Activated CD4-positive, CD25-positive, alpha-beta regulatory T cell treated with anti-CD3 and anti-CD28 coated beads, Interleukin-2, amount 50 U/mL, for 72 hours (primary cell): ENCODE results near the gene KRT8.

ENCODE experiments used
- DNase-seq: peaks from one replicate; pipeline ENCODE4 v3.0.0; 2021

The KRT8 gene

DNA sequence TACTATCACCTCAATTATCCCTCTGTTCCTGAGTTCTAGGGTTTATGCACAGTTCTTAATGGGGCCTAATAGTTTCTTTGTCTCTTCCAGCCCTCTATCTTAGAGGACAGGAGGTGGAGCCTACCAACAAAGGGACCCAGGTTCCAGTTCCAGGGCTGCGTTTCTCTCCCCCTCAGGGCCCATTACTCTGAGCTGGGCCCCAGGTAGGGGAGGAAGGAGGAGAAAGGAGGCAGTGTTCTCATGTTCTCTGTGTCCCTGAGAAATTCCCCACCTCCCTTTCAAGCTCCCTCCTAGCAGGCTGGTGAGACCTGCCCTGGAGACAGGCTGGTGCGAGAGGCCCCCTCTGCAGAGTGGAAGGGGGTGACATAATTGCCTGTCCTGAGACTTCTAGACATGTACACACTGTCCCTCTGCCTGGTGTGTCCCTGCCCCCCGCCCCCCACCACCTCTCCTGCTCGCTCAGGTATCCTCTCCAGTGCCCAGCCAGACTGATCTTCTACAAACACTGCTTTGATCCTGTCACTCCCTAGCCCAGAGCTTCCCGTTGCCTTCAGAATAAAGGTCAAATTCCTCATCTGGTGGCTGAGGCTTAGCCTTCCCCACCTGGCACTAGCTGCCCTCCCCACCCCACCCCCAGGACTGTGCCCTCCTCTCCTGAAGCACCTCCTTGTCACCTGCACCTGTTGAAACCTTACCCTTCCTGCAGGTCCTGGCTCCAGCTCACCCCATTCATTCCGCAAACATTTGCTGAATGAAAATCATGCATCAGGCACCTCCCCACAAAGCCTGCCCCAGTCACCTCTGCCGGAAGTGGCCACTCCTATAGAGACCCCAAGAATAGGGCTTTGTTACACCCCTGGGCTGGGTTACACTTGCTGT, 21.1 kb upstream of the KRT8 start:
- no peak for DNase-seq

DNA sequence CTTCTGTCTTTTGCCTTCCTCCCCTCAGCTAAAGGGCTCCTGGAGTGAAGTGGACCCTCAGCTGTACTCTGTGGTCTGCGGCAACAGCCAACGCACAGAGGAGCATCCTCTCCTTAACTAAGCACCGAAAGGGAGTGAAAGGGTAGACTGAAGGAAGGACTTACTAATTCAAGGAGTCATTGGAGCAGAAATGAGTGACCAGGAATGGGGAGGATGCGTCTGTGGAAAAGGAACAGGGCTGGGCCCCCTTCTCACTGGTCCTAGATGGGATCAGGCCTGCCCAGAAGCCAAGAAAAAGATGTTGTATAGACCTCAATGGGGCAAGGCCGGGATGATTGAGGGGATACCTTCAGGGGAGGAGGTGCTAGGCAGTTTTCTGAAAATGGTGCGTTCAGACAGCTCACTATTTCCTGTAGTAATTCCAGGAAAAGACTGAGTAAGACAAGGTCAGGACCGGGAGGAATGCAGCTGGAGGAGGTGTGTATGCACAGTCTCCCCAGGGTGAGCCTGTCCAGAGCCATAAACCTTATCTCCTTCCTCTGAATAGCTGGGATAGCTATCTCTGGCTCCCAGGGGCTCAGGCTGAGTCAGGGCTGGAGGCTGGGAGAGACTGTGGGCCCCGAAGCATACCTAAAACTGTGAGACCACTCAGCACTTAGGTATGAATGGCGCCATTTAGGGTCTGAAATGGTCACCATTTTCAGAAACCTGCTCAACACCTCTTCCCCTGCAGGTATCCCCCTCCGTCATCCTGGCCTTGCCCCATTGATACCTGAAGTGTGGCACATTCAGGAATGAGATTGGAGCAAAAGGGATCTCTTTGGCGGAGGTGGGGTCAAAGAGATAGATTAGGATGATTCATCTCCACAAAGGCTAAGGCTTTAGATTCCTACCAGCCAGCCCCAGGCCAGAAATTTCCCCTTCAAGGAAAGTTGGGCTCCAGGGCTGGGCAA, 20.2 kb upstream of the KRT8 start:
- DNase-seq: no peak

DNA sequence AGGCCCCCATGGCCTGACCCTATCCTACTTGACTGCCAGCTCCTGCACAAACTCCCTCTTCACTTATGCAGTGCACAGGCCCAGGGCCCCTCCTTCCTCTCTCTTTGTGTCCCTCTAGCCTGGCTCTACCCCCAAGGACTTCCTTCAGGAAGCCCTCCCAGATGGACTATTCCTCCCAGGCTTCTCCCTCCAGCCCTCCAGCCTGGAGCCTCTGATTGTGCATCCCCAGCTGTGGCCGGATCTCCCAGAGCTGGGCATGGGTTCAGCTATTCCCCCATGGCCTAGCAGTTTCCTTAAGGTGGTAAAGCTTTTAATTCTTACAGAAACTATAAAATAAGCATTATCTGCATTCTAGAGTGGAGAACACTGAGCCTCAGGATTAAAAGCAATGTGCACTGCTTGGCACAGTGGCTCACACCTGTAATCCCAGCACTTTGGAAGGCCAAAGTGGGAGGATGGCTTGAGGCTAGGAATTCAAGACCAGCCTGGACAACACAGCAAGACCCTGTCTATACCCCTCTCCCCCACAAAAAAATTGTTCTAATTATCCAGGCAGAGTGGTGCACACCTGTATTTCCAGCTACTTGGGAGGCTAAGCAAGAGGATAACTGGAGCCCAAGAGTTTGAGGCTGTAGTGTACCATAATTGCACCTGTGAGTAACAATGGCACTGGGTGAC, 16.8 kb upstream of the KRT8 start:
- no peak for DNase-seq

DNA sequence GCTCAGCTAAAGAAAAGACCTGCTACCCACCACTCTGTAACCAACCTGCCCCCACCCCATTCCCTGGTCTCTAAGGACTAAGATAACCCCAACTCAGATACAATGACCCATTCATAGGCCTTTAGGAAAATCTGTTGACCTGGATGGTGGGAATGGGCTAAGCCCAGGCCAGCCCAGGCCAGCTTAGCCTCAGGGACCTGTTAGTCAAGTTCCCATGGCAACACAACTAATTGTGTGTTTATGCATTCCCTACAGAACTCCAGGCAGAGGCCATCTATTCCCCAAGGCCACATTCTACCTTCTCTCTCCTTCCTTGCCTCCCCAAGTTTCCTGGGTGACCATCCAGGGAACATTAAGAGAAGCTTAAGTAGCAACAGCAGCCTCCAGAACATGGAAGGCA, 16.1 kb upstream of the KRT8 start:
- no peak for DNase-seq

DNA sequence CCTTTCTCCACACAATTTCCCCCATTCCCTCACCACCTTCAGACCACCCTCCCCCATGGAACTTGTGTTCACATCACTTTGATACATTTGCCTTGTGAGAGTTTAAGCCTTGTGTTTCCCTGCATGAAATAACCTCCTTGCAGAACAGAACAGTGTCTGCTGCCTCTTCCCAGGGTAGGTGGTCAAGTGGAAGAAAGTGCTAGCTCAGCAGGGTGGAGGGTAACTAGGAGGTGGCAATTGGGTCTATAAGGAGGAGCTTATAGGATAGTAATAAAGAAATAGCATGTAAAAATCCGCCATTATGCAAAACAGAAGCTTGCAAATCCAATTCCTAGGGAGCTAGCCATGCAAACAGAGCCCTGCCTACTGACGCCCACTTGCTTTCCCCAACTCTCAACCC, 13.9 kb upstream of the KRT8 start:
- no peak for DNase-seq

DNA sequence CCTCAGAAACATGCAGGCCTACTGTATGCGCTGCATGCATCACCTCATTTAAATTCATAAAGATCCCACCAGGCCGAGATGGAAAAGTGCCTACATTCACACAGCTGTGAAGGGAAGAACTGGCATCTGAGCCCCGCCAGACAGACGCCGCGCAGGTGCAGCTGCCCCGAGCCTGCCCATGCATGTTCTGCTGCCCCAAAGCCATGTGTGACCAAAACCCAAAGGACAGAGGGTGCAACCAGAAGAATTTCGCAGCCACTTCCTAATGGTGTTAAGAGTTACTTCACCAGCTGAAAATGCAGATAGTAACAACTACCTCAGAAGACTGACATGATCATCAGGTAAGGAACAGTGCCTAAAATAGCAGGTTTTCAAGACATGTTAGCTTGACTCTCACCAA, 13.5 kb upstream of the KRT8 start:
- DNase-seq: no peak

DNA sequence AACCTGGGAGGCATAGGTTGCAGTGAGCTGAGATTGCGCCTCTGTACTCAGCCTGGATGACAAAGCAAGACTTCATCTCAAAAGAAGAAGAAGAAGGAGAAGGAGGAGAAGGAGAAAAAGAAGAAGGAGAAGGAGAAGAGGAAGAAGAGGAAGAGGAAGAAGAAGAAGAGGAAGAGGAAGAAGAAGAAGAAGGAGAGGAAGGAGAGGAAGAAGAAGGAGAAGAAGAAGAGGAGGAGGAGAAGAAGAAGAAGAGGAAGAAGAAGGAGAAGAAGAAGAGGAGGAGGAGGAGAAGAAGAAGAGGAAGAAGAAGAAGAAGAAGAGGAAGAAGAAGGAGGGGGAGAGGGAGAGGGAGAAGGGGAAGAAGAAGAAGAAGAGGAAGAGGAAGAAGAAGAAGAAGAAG, 12.9 kb upstream of the KRT8 start:
- no peak for DNase-seq

DNA sequence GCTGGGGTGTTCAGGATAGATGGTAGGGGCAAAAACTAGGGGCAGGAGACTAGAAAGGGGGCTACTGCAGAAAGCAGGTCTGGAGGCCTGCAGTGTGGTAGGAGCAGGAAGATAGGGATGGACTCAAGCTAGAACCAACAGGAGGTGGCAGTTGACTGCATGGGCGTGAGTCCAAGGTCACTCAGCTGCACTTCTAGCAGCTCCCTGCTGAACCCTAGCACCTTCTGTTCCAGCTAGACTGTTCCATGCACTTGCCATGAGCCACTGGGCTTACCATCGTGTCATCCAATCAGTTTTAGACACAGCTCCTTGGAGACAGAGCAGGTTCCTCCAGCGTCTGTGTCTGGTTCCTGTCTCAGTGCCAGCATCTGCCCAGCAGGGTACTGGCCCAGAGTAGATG, 11.3 kb upstream of the KRT8 start:
- DNase-seq: no peak

DNA sequence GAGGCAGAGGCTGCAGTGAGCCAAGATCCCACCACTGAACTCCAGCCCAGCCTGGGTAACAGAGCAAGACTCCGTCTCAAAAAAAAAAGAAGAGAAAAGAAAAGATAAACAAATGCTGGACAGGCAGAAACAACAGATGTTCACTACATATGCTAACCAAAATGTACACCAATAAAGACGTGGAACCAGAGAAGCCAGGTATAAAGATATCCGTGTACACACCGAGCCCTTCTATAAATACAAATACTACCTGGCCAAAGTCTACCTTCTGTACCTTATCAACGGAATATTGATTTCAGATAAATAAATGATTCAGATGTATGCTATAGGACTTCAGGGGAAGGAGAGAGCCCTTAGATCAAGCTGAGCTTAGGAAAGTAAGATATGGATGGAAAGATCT, 10.8 kb upstream of the KRT8 start:
- DNase-seq: no peak

DNA sequence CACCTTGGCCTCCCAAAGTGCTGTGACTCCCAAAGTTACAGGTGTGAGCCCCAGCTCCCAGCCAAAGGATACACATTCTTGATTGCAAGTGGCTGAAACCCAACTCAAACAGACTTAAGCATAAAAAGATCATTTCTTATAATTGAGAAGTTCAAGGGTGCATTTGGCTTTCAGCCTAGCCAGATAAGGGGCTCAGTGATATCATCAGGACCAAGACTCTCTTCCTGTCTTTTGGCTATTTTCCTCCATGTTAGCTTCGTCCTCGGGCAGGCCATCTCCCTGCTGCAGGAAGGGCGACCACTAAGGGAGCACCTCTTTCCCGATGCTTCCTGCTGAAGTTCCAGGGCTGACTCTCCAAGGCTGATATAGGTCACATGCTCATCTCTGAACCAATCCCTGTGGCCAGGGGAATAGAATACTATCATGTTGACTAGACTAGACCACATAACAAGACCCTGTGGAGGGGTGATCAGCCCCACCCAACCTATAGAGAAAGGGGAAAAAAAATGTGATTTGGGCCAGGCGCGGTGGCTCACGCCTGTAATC, 9.8 kb upstream of the KRT8 start:
- no peak for DNase-seq

DNA sequence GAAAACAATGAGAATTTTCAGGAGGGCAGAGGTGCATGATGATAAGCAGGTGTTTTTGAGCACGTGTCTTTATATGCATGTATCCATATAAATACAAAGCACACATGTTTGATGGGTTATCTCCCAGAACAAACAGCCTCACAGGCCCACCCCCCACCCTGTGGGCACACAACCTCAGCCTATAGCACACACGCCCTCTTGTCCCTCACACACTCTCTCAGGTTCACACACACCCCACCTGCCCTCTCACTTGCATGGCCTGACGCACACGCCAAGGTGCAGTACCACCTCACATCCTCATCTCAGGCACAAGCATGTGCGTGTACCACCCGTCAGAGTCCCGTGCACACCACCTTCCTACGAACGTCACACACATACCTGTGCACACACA, 8.6 kb upstream of the KRT8 start:
- no peak for DNase-seq

DNA sequence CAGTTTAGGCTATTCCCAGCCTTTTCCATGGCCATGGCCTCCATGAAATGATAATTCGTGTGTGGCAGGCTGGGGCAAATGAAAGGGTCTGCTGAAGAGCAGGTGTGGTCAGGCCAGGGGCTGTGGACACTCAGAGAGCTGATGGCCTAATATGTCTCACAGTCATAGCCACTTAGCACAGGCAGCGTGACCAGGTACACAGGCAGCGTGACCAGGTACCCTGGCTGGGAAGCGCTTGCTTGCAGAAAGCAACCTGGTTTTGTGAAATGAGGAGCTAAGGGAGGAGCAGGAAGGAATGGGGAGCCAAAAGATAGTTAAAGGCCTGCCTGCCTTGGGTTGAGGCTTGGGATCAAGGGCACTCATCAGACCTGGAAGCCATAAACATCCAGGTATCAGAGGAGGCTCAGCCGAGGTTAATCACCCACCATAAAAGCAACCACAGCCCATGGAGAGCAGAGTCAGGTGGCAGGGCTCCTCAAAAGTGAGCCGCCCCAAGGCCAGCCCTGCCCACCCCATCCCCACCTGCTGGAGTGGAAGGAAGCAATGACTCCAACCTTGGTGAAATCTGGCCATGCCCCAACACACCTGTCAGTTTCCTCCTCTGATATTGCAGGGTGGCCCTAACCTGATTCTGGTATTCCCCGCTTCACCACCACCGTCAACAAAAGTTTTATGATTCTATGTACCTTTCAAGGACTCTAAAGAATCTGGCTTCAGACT, 8.0 kb upstream of the KRT8 start:
- no peak for DNase-seq

DNA sequence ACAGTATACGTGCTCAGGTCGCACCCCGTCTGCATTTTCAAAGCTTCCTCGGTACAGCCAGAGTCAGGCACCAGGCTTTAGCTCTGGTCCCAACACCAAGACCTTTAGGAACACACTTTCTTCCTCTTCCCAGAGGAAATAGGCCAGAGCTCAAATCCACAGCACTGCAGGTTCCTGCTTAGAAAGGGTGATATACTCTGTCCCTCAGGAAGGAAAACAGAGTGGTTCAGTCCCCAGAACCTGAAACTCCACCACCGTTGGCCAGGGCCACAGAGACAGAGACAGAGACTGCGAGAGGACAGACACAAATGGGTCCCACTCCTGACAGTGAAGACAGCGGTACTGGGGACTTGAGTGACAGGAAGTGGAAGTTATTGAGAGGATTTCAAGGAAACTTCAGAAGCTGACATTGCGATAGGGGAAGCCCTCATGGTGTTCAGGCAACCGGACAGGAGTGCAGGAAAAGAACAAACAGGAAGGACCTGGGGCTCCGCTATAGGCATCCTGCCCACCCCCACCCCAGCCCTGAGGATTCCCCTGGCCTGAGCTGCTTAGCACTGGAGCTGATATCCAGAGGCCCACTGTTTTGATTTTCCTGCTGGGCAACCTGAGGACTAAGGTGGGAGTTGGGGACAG, 5.5 kb upstream of the KRT8 start:
- no peak for DNase-seq

DNA sequence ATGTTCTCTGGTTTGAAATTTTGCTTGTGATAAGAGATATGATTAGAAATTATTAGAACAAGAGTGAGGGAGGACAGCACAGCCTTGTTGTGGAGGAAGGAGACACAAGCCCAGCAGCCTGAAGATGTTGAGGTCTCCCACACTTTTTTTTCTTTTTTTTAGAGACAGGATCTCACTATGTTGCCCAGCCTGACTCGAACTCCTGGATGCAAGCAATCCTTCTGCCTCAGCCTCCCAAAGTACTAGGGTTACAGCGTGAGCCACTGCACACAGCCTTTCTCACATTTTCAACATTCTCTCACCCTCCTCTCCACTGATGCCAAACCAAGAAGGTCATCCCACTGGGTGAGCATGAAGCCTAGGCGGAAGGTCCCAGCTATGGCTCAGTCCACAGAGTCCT, 4.9 kb upstream of the KRT8 start:
- DNase-seq: no peak

DNA sequence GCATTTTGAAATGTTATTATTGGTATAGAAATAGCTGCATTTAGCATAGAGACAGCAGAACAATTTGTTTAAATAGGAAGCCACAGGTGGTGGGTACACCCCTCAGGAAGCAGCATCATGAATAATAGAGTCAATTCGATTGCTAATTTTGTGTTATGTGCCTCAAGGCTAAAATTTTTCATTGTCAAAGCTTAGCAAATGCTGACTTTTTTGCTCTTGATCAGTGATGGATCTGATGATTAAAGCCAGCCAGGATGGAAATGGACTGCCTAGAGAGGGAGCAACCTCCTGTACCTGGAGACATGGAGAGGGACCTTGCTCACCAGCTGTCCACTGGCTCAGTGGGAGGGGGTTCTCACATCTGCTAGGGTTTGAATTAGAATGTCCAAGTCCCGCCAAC, 4.5 kb upstream of the KRT8 start:
- no peak for DNase-seq

DNA sequence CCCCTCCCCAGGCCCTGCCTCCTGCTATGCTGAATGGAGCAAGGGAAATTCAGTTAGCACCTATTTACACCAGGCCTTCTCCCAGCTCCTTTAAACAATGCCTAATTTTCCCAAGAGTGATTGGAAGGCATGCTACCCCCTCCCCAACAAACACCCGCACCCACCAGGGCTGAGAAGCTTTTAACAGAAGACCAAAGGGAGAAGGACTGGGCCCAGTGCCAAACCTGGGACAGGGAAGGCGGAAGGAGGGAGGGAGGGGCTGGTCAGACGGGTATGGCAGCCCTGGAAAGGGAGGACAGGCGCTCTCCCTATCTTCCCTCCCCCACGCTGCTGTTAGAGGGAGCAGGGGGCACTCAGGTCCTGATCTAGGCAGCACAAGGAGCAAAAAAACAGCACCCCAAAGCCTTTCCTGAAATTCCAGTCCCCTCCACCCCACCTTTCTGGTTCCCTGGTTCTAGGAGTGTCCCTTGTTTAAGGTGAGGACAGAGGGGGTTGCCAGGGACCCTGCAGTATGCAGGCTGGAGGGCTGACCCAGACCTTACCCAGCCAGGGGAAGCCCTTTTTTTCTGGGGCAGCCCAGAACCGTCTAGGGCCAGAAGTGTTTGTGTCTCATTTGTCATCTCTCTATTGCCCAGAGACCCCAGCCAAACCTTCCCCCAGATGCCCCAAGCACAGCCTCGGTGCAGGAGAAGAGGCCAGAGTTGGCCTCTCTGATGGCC, 2.4 kb upstream of the KRT8 start:
- DNase-seq: no peak

DNA sequence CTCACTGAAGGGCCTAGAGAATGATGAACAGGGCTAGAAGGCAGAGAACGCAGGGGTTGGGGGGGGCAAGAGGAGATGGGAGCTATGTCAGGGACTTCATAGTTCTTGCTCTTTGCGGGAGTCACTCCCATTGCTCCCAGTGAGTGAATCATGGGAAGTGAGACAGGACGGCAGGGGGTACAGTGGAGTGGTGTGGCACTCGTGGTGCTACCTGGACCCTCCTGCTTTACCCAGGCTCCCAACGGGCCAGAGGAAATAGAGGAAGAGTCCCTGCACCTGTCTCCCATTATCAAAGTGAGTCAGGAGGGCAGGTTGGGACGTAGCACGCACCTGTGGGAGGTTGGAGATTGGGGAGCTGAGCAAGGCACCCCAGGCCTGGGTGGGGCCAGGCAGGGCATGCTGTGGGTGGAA, 1.3 kb upstream of the KRT8 start:
- DNase-seq: no peak

DNA sequence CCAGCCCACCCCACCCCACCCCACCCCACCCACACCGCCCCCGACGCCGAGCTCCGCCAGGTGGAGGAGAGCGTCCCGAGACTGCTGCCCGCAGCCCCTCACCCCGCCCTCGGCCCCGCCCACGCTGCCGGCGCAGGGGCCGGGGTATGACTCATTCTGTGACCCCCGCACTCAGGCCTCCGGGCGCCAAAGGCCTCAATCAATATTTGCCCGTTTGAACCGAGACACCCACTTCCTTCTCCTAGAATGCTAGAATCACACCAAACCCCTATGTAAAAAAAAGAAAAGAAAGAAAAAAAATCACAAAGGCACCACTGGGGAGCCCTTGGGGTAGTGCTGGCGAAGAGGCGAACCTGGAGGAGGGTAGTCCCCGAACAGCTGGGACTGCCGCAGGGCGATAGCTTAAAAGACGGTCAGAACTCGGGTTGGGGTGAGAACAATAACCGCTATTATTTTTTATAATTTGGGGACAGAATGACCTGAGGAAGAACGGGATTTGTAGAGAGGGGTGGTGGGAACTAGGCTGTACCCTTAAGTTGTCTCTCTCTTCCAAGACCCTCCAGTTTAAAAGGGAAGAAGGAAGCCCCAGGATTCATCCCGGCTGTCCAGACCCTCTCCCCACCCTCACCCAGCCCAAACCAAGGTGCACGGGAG, 894 bp downstream of the KRT8 start:
- no peak for DNase-seq

DNA sequence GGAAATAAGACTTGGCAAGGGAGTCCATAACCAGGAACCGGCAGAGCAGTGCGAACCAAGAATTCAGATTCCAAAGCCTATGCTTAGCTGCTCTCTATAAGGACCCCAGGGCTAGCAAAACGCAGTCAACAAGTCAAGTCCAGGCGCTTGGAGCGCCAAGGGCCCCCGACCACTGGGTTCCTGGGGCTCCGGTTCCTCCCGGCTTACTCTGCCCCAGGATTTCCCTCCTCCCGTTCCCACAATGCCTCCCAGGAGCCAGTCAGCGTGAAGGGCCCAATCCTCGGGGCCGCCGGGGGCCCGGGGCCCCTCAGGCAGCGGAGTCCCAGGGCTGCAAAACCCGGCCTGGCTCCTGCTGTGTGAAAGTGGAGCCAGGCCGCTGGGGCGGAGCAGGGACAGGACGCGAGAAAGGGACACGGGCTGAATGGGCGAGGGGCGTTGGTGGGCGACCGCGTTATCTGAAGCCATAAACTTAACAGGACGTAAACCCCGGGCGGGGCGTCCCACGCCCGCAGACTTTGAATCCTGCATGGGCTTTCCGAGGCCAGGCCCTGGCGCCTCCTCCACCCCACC, 1.5 kb downstream of the KRT8 start:
- no peak for DNase-seq
